Measurements from ENCODE around the gene ACADVL.
"Not testable (repeated sequence)": the region's sequence is repeated elsewhere in the genome, so short reads cannot be mapped to it uniquely, and the experiment has no call there.

The ACADVL gene

GRCh38 chr17:7219812-7220592 lies at the start of gene ACADVL, which contains the start of gene DLG4:
ACADVL (plus strand) TSS chr17:7219938; CDS start chr17:7219985, 47 bp downstream.
DLG4 (minus strand) TSS chr17:7219836.
- peak; percentile 90 for DNase-seq

- DNase-seq, result not testable (repeated sequence)
These were observed 47.1 kb upstream of the ACADVL start for GRCh38 chr17:7172522-7173191.

- DNase-seq, result no peak
These were observed 45.8 kb upstream of the ACADVL start for GRCh38 chr17:7173687-7174602.

GRCh38 chr17:7174603-7175326 lies 45.0 kb upstream of the ACADVL start:
- DNase-seq, result no peak

- DNase-seq, result no peak
These were observed 44.4 kb upstream of the ACADVL start for GRCh38 chr17:7175330-7175733.

- DNase-seq, result no peak
These were observed 43.5 kb upstream of the ACADVL start for GRCh38 chr17:7176107-7176840.

- DNase-seq, result no peak
These were observed 42.9 kb upstream of the ACADVL start for GRCh38 chr17:7176841-7177190.

GRCh38 chr17:7177191-7177953 lies 42.4 kb upstream of the ACADVL start:
- DNase-seq, result no peak

- DNase-seq, result no peak
These were observed 41.7 kb upstream of the ACADVL start for GRCh38 chr17:7177954-7178477.

GRCh38 chr17:7178973-7179316 lies 40.8 kb upstream of the ACADVL start:
- no peak for DNase-seq

- no peak for DNase-seq
These were observed 40.2 kb upstream of the ACADVL start, which contains the start of gene ASGR1 for GRCh38 chr17:7179317-7180254. ASGR1 (minus strand) TSS chr17:7179370; CDS start chr17:7178563, 807 bp downstream.

GRCh38 chr17:7182101-7182500 lies 37.6 kb upstream of the ACADVL start:
- DNase-seq, result not testable (repeated sequence)

GRCh38 chr17:7183433-7184090 lies 36.2 kb upstream of the ACADVL start:
- DNase-seq, result no peak

GRCh38 chr17:7184091-7184488 lies 35.6 kb upstream of the ACADVL start:
- DNase-seq, result no peak

- DNase-seq, result no peak
These were observed 35.1 kb upstream of the ACADVL start for GRCh38 chr17:7184647-7185046.

- no peak for DNase-seq
These were observed 33.5 kb upstream of the ACADVL start for GRCh38 chr17:7186241-7186640.

GRCh38 chr17:7190276-7190917 lies 29.3 kb upstream of the ACADVL start:
- DNase-seq, result no peak

- no peak for DNase-seq
These were observed 28.7 kb upstream of the ACADVL start for GRCh38 chr17:7191069-7191468.

Data from NCI-H226 (cell line).